ENCODE data around the gene AIFM1.
A peak's percentile ranks its signal among the peaks of the same experiment; 100 is the strongest.

The AIFM1 gene

GRCh38 chrX:130114141-130114588 lies 51.5 kb downstream of the AIFM1 start:
- no peak for TF ChIP-seq CTCF (IDR thresholded peaks at IDR 0.05)

DNA sequence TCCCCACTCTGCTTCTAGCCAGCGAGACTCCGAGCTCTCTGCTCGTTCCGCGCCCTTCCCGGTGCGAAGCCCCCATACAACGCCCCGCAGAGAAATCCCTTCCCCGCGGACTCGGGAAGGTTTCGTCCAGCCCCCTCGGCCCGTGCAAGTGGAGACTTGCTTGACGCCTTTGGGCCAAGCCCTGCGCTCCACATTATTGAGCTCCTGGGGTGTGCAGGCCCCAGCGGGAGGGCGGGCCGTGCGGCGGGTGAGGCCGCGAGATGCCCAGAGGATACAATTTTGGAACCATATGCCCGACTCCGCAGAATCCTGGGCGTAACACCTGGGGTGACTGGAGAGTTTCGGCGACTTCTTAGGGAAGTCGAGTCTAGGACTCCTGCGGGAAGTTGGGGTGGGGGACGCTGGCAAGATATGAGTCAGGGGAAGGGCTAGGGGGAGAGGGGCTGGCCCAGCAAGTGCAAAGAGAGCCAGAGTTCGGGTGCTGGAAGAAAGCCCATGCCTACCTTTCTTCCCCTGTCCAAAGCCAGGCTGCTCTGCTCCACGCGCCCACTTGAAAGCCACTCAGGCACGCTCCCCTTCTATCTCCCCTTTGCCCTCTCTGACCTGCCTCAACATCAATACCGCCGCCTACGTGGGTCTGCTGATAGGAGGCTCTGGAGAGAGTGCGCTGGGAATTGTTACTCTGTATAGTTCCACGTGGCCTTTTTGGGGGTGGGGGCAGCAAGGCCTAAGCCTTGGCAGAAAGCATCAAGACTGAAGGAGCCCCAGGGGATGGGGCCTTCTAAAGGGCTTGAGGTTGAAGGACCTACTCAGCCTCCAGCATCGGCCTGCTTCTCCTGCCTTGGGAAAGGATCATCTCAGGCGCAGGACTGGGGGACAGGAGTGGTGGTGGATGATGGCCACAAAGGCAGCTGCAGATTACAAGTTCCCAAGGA lies 54.2 kb downstream of the AIFM1 start:
- peaks cover 60% of the 10 kb centered on the region for H3K27me3 Mint-ChIP-seq (ENCODE audit: low read depth, poor library complexity)
- DNase-seq: no peak
- H3K27ac Mint-ChIP-seq: no peak overlapping the region

More at GRCh38 chrX:130114141-130114588, 51.5 kb downstream of the AIFM1 start:
- DNase-seq: no peak
- H3K27me3 Mint-ChIP-seq (ENCODE audit: low read depth, poor library complexity): peaks cover 41% of the 10 kb centered on the region
- no peak overlapping the region for H3K27ac Mint-ChIP-seq
- peaks cover 24% of the 10 kb centered on the region for H3K4me1 Mint-ChIP-seq
- no peak overlapping the region for H3K4me3 Mint-ChIP-seq
- peaks cover 49% of the 10 kb centered on the region for H3K9me3 Mint-ChIP-seq
- no peaks in the 10 kb centered on the region for H3K36me3 Mint-ChIP-seq (ENCODE audit: low read depth)

GRCh38 chrX:130110379-130111219 lies 55.0 kb downstream of the AIFM1 start, which contains the start of gene ELF4:
Gene ELF4, minus strand, starts transcription at chrX:130110497. Its CDS starts 29,167 bp downstream, at chrX:130081330.
- Mint-ChIP-seq H3K4me1 (peaks cover 26% of the 10 kb centered on the region), H3K27ac (no peak within 1 kb of the TSS), H3K36me3 (ENCODE audit: low read depth) (no peaks in the 10 kb centered on the region), H3K4me3 (peak within 1 kb of the TSS; percentile 75), H3K27me3 (ENCODE audit: low read depth, poor library complexity) (peaks cover 60% of the 10 kb centered on the region), H3K9me3 (peaks cover 46% of the 10 kb centered on the region)
- no peak for DNase-seq
- no peak for TF ChIP-seq CTCF (IDR thresholded peaks at IDR 0.05)

More for the DNA sequence above, 54.2 kb downstream of the AIFM1 start:
- TF ChIP-seq CTCF (IDR thresholded peaks at IDR 0.05): no peak
- Mint-ChIP-seq H3K9me3 (peaks cover 49% of the 10 kb centered on the region), H3K36me3 (ENCODE audit: low read depth) (no peaks in the 10 kb centered on the region), H3K4me3 (peak overlapping the region; percentile 32), H3K4me1 (peaks cover 17% of the 10 kb centered on the region)

- TF ChIP-seq CTCF (IDR thresholded peaks at IDR 0.05): no peak
- DNase-seq: peak; percentile 46
- no peak overlapping the region for H3K27ac Mint-ChIP-seq
- H3K36me3 Mint-ChIP-seq (ENCODE audit: low read depth): no peaks in the 10 kb centered on the region
- H3K4me1 Mint-ChIP-seq: peaks cover 32% of the 10 kb centered on the region
- peaks cover 43% of the 10 kb centered on the region for H3K9me3 Mint-ChIP-seq
- peak overlapping the region; percentile 75 for H3K4me3 Mint-ChIP-seq
- peaks cover 60% of the 10 kb centered on the region for H3K27me3 Mint-ChIP-seq (ENCODE audit: low read depth, poor library complexity)
Observed at GRCh38 chrX:130109429-130110378, 55.9 kb downstream of the AIFM1 start.
